Upper lobe of right lung (tissue), 1 donor: ENCODE data around the gene FCN3. TPM values are rescaled to one million over a fixed set of nuclear protein-coding genes. Genes with fewer than 3 reads are reported as not detected.
"Not testable (repeated sequence)": the region's sequence is repeated elsewhere in the genome, so short reads cannot be mapped to it uniquely, and the experiment has no call there.

Source experiments
- ATAC-seq: fragments of 200-7000 bp; cut with Tn5 transposase; one replicate; pipeline ENCODE4 v1.9.1; 2020; ENCODE audit warnings: mild to moderate bottlenecking, moderate library complexity
- DNase-seq: peaks from one replicate; pipeline ENCODE4 v3.0.0-alpha.2; 2020
- H3K27ac ChIP-seq: fragments of 200-600 bp; one replicate; pipeline ENCODE4 v1.8.0; 2022
- H3K27me3 ChIP-seq: fragments of 200-600 bp; one replicate; pipeline ENCODE4 v1.8.0; 2022; ENCODE audit warnings: mild to moderate bottlenecking
- H3K36me3 ChIP-seq: fragments of 200-600 bp; one replicate; pipeline ENCODE4 v1.8.0; 2022
- H3K4me1 ChIP-seq: fragments of 200-600 bp; one replicate; pipeline ENCODE4 v1.8.0; 2022
- H3K4me3 ChIP-seq: fragments of 200-600 bp; one replicate; pipeline ENCODE4 v1.8.0; 2022; ENCODE audit warnings: mild to moderate bottlenecking
- H3K9me3 ChIP-seq: fragments of 200-600 bp; one replicate; pipeline ENCODE4 v1.8.0; 2022
- intact Hi-C: fragments of 100-400 bp; cut with DNase I; formaldehyde crosslinking; loops from one replicate; pipeline ENCODE4 v1.11.0; 2022
- total RNA-seq: library from RNA; stranded (reverse); fragmentation: NEBNext Ultra II Directional; extraction: Animal tissue kit (Norgen Biotek cat#: 25700); gene quantifications from one replicate; pipeline ENCODE4 v1.2.1, GENCODE V29; 2021
- TF ChIP-seq, protein P1 (sequence below): fragments of 200-600 bp; IDR thresholded peaks from one replicate; pipeline ENCODE4 v1.8.0; 2022; ENCODE audit warnings: antibody characterized with exemption
- donor health status: DM: no; HTN: yes; CAD: no; lungs with severe emphysema.

FCN3 gene
- total RNA-seq, 1 donor from 2014 or later, result 826 TPM

DNA sequence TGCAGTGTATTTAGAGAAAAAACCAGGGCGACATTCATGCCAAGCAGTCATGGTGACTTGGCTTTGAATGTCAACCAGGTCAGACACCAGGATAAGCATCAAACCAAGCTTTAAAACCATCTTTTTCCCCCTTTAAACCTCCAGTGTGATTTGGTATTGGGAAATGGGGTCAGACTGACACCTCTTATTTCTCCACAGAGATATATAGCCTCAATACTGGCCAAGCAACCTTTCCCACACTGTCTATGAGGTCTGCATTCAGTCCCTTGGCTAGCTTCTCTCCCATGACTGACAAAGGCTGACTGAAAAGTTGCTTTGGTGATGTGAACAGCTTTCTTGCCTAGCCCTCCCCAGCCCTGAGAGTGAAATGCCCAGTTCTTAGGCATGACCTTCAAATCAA, 39.5 kb upstream of the FCN3 start:
- Histone ChIP-seq H3K4me3 (no peak overlapping the region), H3K4me1 (peaks cover 28% of the 10 kb centered on the region), H3K27me3 (no peaks in the 10 kb centered on the region), H3K9me3 (no peaks in the 10 kb centered on the region), H3K36me3 (peaks cover 92% of the 10 kb centered on the region), H3K27ac (no peak overlapping the region)
- intact Hi-C loops, result no loop called here
- TF ChIP-seq, protein P1, sequence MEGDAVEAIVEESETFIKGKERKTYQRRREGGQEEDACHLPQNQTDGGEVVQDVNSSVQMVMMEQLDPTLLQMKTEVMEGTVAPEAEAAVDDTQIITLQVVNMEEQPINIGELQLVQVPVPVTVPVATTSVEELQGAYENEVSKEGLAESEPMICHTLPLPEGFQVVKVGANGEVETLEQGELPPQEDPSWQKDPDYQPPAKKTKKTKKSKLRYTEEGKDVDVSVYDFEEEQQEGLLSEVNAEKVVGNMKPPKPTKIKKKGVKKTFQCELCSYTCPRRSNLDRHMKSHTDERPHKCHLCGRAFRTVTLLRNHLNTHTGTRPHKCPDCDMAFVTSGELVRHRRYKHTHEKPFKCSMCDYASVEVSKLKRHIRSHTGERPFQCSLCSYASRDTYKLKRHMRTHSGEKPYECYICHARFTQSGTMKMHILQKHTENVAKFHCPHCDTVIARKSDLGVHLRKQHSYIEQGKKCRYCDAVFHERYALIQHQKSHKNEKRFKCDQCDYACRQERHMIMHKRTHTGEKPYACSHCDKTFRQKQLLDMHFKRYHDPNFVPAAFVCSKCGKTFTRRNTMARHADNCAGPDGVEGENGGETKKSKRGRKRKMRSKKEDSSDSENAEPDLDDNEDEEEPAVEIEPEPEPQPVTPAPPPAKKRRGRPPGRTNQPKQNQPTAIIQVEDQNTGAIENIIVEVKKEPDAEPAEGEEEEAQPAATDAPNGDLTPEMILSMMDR, result no peak
- DNase-seq (no peak), ATAC-seq (no peak)

DNA sequence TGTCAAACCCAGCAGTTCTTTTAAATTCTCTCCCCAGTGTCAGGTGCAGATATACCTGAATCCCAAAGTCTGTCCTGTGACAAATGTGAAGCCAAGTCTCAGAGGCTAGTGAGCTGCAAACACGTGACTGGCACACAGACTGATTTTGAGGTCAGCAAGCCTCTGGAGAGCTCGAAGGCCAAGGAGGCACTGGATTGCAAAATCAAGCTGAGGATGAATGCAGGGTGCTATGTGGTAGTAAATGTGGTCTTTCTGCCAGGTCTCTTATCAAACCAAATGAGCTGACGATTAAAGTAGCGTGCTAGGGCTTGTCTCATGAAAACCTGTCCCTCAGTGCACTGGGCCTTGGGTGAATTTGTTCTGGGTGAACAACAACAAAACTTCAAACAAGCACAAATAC, 38.4 kb upstream of the FCN3 start:
- no peak for DNase-seq
- peak; percentile 62 for ATAC-seq
- intact Hi-C loops, result no loop called here
- H3K4me1 ChIP-seq, result peaks cover 17% of the 10 kb centered on the region
- peak overlapping the region; percentile 25 for H3K27ac ChIP-seq
- H3K27me3 ChIP-seq, result no peaks in the 10 kb centered on the region
- H3K9me3 ChIP-seq, result no peaks in the 10 kb centered on the region
- peaks cover 100% of the 10 kb centered on the region for H3K36me3 ChIP-seq
- no peak overlapping the region for H3K4me3 ChIP-seq
- TF ChIP-seq, protein P1, result no peak

DNA sequence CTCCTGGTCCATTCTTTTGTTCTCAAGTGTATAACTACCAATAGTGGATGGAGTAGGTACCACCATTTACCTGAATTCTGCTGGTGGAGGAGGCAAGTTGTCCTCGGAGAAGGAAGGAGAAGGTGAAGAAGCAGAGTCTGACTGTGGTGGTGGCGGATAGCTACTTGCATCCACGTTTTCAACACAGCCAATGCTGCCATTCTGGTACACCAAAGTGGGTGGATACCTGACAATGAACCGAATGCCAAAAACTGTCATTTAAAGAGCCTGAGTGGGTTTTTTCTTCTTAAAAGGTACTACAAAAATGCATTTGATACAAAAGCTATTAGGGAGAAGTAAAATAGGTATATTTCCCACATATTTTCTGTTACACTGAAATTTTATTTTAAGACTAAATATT, 37.9 kb upstream of the FCN3 start:
- DNase-seq (no peak), ATAC-seq (no peak)
- Histone ChIP-seq H3K27me3 (no peaks in the 10 kb centered on the region), H3K9me3 (no peaks in the 10 kb centered on the region), H3K27ac (no peak overlapping the region), H3K4me1 (peaks cover 12% of the 10 kb centered on the region), H3K36me3 (peaks cover 100% of the 10 kb centered on the region), H3K4me3 (no peak overlapping the region)
- intact Hi-C loops, result no loop called here
- TF ChIP-seq, protein P1, result no peak

DNA sequence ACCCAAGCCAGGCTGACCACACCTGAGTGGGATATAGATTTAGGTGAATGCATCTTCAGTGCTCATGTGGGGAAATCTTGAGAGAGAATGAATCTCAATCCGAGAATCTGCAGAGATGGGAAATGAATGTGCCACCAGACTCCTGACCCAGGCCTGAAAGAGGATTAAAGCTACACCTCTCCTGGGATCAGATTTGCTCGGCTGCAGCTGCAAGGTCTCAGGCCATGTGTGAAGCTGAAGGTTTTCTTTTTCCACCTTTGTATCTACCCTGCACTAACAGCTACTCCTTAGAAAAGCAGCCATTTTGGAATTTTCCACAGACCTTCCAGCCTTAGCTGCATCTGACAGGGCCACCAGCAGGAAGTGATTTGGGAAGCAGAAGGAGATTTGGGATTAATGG, 36.1 kb upstream of the FCN3 start:
- H3K27ac ChIP-seq, result no peak overlapping the region
- peaks cover 97% of the 10 kb centered on the region for H3K36me3 ChIP-seq
- no peak overlapping the region for H3K4me3 ChIP-seq
- ATAC-seq (no peak), DNase-seq (no peak)
- H3K9me3 ChIP-seq, result no peaks in the 10 kb centered on the region
- H3K27me3 ChIP-seq, result no peaks in the 10 kb centered on the region
- intact Hi-C loops, result no loop called here
- TF ChIP-seq, protein P1, result no peak
- H3K4me1 ChIP-seq, result peaks cover 10% of the 10 kb centered on the region

DNA sequence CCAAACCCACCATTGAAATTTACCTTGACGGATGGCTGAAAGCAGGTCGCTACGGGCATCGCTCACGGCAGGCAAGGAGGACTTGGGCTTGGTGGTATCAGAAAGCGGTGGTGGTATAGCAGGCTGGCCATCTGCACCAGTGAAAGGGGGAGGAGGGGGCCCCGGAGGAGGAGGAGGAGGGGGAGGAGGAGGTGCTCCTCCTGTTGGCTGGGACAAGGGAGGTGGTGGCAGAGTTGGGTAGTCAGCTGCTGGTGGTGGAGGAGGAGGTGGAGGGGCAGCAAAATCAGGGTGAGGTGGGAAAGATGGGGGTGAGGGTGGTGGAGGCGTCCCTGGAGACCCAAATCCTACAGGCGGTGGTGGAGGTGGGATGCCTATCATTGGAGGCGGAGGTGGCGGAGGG, 35.0 kb upstream of the FCN3 start:
- TF ChIP-seq, protein P1, result no peak
- ATAC-seq (no peak), DNase-seq (no peak)
- Histone ChIP-seq H3K36me3 (peaks cover 87% of the 10 kb centered on the region), H3K4me1 (peaks cover 19% of the 10 kb centered on the region), H3K4me3 (no peak overlapping the region), H3K27me3 (no peaks in the 10 kb centered on the region), H3K27ac (no peak overlapping the region), H3K9me3 (no peaks in the 10 kb centered on the region)
- intact Hi-C loops, result no loop called here

DNA sequence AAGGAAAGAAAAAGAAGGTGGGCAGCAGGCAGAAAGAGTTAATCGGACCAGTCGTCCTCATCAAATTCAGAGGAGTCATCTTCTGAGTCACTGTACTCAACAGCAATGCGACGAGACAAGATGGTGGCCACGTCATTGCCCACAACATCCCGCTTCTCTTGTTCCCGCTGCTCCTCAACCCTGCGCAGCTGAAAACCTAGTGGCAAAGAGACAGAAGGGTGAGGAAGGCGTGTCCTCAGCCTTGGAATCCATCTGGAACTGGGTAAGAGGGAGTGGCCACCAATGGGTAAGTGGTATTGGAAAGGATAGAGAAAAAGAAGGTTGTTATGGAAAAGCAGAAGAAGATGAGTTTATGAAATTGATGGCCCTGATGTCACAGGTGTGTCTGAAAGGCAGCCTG, 33.5 kb upstream of the FCN3 start:
- Histone ChIP-seq H3K4me1 (peaks cover 33% of the 10 kb centered on the region), H3K36me3 (peaks cover 72% of the 10 kb centered on the region), H3K9me3 (no peaks in the 10 kb centered on the region), H3K4me3 (no peak overlapping the region), H3K27ac (no peak overlapping the region), H3K27me3 (no peaks in the 10 kb centered on the region)
- ATAC-seq (no peak), DNase-seq (no peak)
- intact Hi-C loops, result no loop called here
- TF ChIP-seq, protein P1, result no peak

DNA sequence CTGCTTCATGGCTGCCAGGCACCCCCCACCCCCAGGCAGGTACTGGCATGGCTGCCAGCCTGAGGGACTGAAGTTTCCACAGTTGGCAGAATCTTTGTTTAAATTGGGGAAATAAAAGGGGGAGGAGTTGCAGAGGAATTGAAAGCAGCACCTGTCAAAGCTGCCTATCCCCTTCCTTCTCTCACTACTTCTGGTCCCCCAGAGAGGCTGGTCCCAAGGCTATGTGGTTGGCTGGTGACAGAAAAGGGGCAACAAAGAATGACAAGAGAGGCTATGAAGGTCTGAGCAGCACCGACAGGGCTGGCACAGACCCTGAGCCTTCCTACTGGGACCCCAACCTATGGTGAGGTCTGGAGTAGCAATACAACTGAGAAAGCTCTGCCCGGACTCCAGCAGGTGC, 32.2 kb upstream of the FCN3 start:
- intact Hi-C loops, H3K27ac ChIP-seq, H3K4me3 ChIP-seq, H3K27me3 ChIP-seq, DNase-seq, ATAC-seq, H3K9me3 ChIP-seq: not testable (repeated sequence)
- Histone ChIP-seq H3K36me3 (peaks cover 58% of the 10 kb centered on the region), H3K4me1 (peaks cover 46% of the 10 kb centered on the region)
